ENCODE measurements around the gene SELENOV.

The SELENOV gene

DNA sequence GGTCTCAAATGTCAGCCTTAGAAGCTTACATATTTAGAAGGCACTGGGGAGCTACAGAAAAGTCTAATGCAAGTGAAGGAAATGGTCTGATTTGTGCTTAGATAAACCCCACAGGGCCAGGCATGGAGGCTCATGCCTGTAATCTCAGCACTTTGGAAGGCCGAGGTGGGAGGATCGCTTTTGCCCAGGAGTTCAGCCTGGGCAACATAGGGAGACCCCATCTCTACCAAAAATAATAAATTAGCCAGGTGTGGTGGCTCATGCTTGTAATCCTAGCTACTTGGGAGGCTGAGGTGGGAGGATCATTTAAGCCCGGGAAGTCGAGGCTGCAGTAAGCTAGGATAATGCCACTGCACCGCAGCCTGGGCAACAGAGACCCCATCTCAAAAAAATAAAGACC is 18.9 kb upstream of the SELENOV start:
- no peak overlapping the region for H3K4me3 ChIP-seq (ENCODE audit: low read depth, low read length)
- peaks cover 31% of the 10 kb centered on the region for H3K27me3 ChIP-seq (ENCODE audit: control insufficient read depth, insufficient read depth, low read length)
- H3K4me1 ChIP-seq (ENCODE audit: control insufficient read depth, insufficient read depth, low read length): peaks cover 17% of the 10 kb centered on the region
- H3K36me3 ChIP-seq (ENCODE audit: control insufficient read depth, insufficient read depth, low read length): peaks cover 11% of the 10 kb centered on the region; the same call in 1 of the 2 replicates
- H3K27ac ChIP-seq (ENCODE audit: low read depth, low read length): no peak overlapping the region
- no peak overlapping the region for H3K9ac ChIP-seq (ENCODE audit: low read length)
- H3K9me3 ChIP-seq (ENCODE audit: control insufficient read depth, insufficient read depth, low read depth, low read length): no peaks in the 10 kb centered on the region

DNA sequence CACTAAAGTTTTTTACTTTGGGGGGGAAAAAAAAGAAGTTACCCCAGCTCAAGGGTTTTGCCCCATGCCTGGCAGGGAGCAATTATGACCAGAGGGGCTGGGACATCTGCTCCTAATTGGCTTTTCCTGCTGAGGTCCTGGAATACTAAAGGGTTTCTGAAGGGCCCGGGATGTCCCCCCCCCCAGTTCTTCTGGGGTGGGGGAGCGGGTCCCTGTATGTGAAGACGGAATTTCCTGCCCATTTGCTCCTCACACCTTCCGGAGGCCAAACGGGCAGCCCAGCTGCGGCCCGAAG is 17.3 kb upstream of the SELENOV start:
- peaks cover 17% of the 10 kb centered on the region for H3K4me1 ChIP-seq (ENCODE audit: control insufficient read depth, insufficient read depth, low read length)
- H3K27me3 ChIP-seq (ENCODE audit: control insufficient read depth, insufficient read depth, low read length): peaks cover 44% of the 10 kb centered on the region
- peak overlapping the region; percentile 58 for H3K4me3 ChIP-seq (ENCODE audit: low read depth, low read length)
- H3K9ac ChIP-seq (ENCODE audit: low read length): peak overlapping the region; percentile 25
- H3K9me3 ChIP-seq (ENCODE audit: control insufficient read depth, insufficient read depth, low read depth, low read length): no peaks in the 10 kb centered on the region
- H3K36me3 ChIP-seq (ENCODE audit: control insufficient read depth, insufficient read depth, low read length): no peaks in the 10 kb centered on the region; the same call in 1 of the 2 replicates
- H3K27ac ChIP-seq (ENCODE audit: low read depth, low read length): no peak overlapping the region; the same call in 1 of the 2 replicates

DNA sequence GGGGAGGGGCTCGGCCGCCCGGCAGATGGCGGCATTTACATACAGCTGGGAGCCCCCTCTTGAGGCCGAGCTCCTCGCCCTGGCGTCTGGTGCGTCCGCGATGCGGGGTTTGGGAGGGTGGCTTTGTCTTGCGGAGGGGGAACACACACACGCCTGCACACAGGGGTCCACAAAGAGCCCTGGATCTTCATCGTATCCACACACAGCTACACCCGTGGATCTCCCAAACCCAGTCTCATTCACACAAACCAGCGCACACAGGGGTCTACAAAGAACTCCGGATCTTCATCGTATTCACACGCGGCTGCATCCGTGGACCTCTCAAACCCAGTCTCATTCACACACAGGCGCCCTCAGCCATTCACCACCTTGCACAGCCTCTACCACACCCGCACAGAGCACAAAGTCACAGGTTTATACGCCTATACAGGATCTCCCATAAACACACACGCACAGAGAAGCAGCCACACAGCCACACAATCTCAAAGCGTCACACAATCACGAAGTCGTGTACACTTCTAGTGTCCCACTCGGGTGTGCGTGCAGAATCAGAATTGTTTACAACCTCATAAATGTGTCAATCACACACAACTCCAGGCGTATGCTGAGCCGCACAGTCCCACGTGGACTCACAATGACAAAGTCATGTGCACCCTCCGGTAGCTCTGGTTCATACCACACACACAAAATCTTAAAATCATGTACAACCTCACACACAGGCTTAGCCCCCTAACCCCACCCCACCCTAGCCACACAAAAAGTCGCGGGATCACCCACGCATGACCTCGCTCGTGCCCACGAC is 16.7 kb upstream of the SELENOV start:
- peak overlapping the region; percentile 74 for H3K9ac ChIP-seq (ENCODE audit: low read length)
- no peak overlapping the region for H3K27ac ChIP-seq (ENCODE audit: low read depth, low read length)
- peak overlapping the region; percentile 58 for H3K4me3 ChIP-seq (ENCODE audit: low read depth, low read length)
- peaks cover 47% of the 10 kb centered on the region for H3K27me3 ChIP-seq (ENCODE audit: control insufficient read depth, insufficient read depth, low read length)
- H3K36me3 ChIP-seq (ENCODE audit: control insufficient read depth, insufficient read depth, low read length): no peaks in the 10 kb centered on the region; the same call in 1 of the 2 replicates
- no peaks in the 10 kb centered on the region for H3K9me3 ChIP-seq (ENCODE audit: control insufficient read depth, insufficient read depth, low read depth, low read length)
- peaks cover 12% of the 10 kb centered on the region for H3K4me1 ChIP-seq (ENCODE audit: control insufficient read depth, insufficient read depth, low read length)

DNA sequence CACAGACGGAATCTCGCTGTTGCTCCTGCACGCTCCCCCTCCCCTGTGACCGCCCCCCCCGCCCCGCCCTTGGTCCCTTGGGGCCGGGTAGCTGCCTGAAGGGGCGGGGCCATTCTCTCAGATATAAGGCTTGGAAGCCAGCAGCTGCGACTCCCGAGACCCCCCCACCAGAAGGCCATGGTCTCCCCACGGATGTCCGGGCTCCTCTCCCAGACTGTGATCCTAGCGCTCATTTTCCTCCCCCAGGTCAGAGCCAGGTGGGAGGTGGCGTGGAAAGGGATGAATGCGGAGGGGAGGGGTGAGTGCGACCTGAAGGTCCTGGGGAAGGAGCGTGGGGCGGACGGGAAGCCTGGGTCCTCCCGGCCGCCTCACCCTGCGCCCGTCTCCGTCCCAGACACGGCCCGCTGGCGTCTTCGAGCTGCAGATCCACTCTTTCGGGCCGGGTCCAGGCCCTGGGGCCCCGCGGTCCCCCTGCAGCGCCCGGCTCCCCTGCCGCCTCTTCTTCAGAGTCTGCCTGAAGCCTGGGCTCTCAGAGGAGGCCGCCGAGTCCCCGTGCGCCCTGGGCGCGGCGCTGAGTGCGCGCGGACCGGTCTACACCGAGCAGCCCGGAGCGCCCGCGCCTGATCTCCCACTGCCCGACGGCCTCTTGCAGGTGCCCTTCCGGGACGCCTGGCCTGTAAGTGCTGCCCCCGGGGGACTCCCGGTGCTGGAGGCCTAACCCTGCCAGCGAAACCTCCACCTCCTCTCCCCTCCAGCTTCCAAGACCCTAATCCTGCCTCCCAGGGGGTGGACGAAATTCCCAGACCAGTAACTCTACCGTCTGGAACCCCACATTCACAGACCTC is 15.9 kb upstream of the SELENOV start, which contains the start of gene DLL3:
DLL3 (plus strand) TSS at position 150 of the 845 bp plus-strand sequence; CDS start at position 178, 28 bp downstream.
- Histone ChIP-seq H3K36me3 (ENCODE audit: control insufficient read depth, insufficient read depth, low read length) (peaks cover 5% of the 10 kb centered on the region; the same call in 1 of the 2 replicates), H3K4me1 (ENCODE audit: control insufficient read depth, insufficient read depth, low read length) (peaks cover 10% of the 10 kb centered on the region), H3K9me3 (ENCODE audit: control insufficient read depth, insufficient read depth, low read depth, low read length) (no peaks in the 10 kb centered on the region), H3K9ac (ENCODE audit: low read length) (peak within 1 kb of the TSS; percentile 76), H3K27me3 (ENCODE audit: control insufficient read depth, insufficient read depth, low read length) (peaks cover 55% of the 10 kb centered on the region), H3K4me3 (ENCODE audit: low read depth, low read length) (peak within 1 kb of the TSS; percentile 58), H3K27ac (ENCODE audit: low read depth, low read length) (no peak within 1 kb of the TSS; the same call in 1 of the 2 replicates)

DNA sequence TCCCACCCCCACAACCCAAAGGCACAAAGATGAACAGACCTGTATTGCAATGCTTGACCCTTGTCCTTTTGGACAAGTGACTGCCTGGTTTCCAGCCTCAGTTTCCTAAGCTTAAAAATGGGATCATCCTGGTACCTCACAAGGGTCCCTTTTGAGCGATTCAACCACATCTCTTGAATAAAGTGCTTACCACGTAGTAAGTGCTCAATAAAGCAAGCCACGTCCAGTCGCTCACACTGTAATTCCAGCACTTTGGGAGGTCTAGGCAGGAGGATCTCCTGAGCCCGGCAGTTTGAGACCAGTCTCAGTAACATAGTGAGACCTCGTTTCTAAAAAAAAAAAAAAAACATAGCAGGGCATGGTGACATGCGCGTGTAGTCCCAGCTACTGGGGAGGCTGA is 15.0 kb upstream of the SELENOV start:
- Histone ChIP-seq H3K9me3 (ENCODE audit: control insufficient read depth, insufficient read depth, low read depth, low read length) (no peaks in the 10 kb centered on the region), H3K4me3 (ENCODE audit: low read depth, low read length) (peak overlapping the region; percentile 58; the same call in 1 of the 2 replicates), H3K4me1 (ENCODE audit: control insufficient read depth, insufficient read depth, low read length) (peaks cover 10% of the 10 kb centered on the region), H3K27me3 (ENCODE audit: control insufficient read depth, insufficient read depth, low read length) (peaks cover 65% of the 10 kb centered on the region), H3K9ac (ENCODE audit: low read length) (peak overlapping the region; percentile 76), H3K36me3 (ENCODE audit: control insufficient read depth, insufficient read depth, low read length) (peaks cover 5% of the 10 kb centered on the region; the same call in 1 of the 2 replicates), H3K27ac (ENCODE audit: low read depth, low read length) (no peak overlapping the region)

DNA sequence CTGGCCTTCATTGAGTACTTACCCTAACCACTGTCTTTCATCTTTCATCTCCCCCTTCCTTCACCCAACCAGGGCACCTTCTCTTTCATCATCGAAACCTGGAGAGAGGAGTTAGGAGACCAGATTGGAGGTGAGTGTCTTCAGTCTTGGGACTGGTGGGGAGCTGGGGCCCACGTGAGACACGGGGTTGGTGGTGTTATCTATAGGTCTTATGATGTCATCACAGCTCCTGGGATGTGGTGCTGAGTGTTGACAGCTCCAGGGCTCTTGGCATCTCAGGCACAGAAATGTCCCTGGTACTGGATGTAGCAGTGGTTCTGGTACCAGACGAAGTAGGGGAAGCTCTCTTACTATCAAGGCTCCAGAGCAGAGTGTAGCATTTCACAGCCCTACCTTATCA is 14.4 kb upstream of the SELENOV start:
- Histone ChIP-seq H3K27ac (ENCODE audit: low read depth, low read length) (no peak overlapping the region), H3K4me3 (ENCODE audit: low read depth, low read length) (peak overlapping the region; percentile 17; the same call in 1 of the 2 replicates), H3K9ac (ENCODE audit: low read length) (no peak overlapping the region), H3K36me3 (ENCODE audit: control insufficient read depth, insufficient read depth, low read length) (peaks cover 5% of the 10 kb centered on the region; the same call in 1 of the 2 replicates), H3K27me3 (ENCODE audit: control insufficient read depth, insufficient read depth, low read length) (peaks cover 71% of the 10 kb centered on the region), H3K9me3 (ENCODE audit: control insufficient read depth, insufficient read depth, low read depth, low read length) (no peaks in the 10 kb centered on the region), H3K4me1 (ENCODE audit: control insufficient read depth, insufficient read depth, low read length) (peaks cover 10% of the 10 kb centered on the region)

DNA sequence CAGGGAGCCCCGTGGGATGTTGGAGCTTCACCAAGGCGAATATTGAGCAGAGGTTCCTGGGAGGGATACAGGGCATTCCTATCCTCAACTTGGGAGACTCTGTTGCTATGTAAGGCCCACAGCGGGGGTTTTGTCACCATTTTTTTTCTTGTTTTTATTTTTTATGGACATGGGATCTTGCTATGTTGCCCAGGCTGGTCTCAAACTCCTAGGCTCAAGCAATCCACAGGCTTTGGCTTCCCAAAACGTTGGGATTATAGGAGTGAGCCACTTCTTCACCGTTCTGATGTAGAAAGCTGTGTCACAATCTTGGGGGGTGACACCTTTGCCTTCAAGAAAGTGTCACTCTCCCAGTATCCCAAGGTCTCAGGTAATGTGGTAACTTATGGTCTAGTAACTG is 13.6 kb upstream of the SELENOV start:
- Histone ChIP-seq H3K4me3 (ENCODE audit: low read depth, low read length) (no peak overlapping the region), H3K9me3 (ENCODE audit: control insufficient read depth, insufficient read depth, low read depth, low read length) (no peaks in the 10 kb centered on the region), H3K36me3 (ENCODE audit: control insufficient read depth, insufficient read depth, low read length) (peaks cover 5% of the 10 kb centered on the region; the same call in 1 of the 2 replicates), H3K9ac (ENCODE audit: low read length) (no peak overlapping the region), H3K27ac (ENCODE audit: low read depth, low read length) (no peak overlapping the region), H3K27me3 (ENCODE audit: control insufficient read depth, insufficient read depth, low read length) (peaks cover 79% of the 10 kb centered on the region), H3K4me1 (ENCODE audit: control insufficient read depth, insufficient read depth, low read length) (peaks cover 10% of the 10 kb centered on the region)

DNA sequence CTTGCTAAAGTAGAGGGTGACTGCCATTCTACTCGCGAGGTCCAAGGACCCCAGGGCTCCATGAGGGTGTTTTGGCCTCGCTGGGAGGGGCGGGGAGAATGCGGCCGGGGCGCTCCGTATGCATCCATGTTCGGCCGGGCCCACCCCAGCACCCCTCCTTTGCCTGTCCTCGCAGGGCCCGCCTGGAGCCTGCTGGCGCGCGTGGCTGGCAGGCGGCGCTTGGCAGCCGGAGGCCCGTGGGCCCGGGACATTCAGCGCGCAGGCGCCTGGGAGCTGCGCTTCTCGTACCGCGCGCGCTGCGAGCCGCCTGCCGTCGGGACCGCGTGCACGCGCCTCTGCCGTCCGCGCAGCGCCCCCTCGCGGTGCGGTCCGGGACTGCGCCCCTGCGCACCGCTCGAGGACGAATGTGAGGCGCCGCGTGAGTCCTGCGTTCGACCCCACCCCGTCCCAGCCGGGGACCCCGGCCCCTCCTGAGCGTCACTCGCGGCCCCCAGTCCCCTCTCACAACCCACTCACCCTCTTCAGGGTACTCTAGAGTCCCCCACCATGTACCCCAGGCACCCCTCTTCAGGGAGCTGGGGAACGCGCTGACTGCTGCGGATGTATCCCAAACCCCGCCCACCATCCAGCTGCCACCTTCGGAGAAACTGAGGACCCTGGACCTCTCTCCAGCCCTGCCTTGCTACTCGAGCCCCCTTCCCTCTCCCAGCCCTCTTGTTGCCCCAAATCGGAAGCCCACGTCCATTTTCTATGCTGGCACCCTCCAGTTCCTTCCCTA is 12.1 kb upstream of the SELENOV start:
- Histone ChIP-seq H3K9ac (ENCODE audit: low read length) (no peak overlapping the region), H3K27me3 (ENCODE audit: control insufficient read depth, insufficient read depth, low read length) (peaks cover 93% of the 10 kb centered on the region), H3K4me1 (ENCODE audit: control insufficient read depth, insufficient read depth, low read length) (peaks cover 13% of the 10 kb centered on the region), H3K9me3 (ENCODE audit: control insufficient read depth, insufficient read depth, low read depth, low read length) (no peaks in the 10 kb centered on the region), H3K36me3 (ENCODE audit: control insufficient read depth, insufficient read depth, low read length) (peaks cover 5% of the 10 kb centered on the region; the same call in 1 of the 2 replicates), H3K4me3 (ENCODE audit: low read depth, low read length) (no peak overlapping the region), H3K27ac (ENCODE audit: low read depth, low read length) (no peak overlapping the region)

DNA sequence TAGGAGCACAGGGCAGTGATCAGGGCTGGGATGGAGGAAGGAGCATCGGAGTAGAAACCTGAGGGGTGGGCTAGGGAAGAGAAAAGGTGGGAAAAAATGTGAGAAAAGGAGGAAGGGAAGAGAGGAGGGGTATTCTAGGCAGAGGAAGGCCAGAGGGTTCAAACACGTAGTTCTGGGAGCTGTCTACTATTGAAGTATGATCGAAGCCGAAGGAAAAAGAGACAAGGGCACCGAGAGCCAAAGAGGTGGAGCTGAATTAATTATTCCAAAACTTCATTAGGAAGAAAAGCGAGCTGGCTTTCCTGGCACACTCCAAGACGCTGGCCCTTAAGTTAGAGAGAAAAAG is 8.4 kb upstream of the SELENOV start:
- Histone ChIP-seq H3K36me3 (ENCODE audit: control insufficient read depth, insufficient read depth, low read length) (peaks cover 5% of the 10 kb centered on the region; the same call in 1 of the 2 replicates), H3K4me1 (ENCODE audit: control insufficient read depth, insufficient read depth, low read length) (peaks cover 5% of the 10 kb centered on the region; the same call in 1 of the 2 replicates), H3K4me3 (ENCODE audit: low read depth, low read length) (peak overlapping the region; percentile 89), H3K9me3 (ENCODE audit: control insufficient read depth, insufficient read depth, low read depth, low read length) (no peaks in the 10 kb centered on the region), H3K27me3 (ENCODE audit: control insufficient read depth, insufficient read depth, low read length) (peaks cover 76% of the 10 kb centered on the region), H3K27ac (ENCODE audit: low read depth, low read length) (no peak overlapping the region), H3K9ac (ENCODE audit: low read length) (no peak overlapping the region)

DNA sequence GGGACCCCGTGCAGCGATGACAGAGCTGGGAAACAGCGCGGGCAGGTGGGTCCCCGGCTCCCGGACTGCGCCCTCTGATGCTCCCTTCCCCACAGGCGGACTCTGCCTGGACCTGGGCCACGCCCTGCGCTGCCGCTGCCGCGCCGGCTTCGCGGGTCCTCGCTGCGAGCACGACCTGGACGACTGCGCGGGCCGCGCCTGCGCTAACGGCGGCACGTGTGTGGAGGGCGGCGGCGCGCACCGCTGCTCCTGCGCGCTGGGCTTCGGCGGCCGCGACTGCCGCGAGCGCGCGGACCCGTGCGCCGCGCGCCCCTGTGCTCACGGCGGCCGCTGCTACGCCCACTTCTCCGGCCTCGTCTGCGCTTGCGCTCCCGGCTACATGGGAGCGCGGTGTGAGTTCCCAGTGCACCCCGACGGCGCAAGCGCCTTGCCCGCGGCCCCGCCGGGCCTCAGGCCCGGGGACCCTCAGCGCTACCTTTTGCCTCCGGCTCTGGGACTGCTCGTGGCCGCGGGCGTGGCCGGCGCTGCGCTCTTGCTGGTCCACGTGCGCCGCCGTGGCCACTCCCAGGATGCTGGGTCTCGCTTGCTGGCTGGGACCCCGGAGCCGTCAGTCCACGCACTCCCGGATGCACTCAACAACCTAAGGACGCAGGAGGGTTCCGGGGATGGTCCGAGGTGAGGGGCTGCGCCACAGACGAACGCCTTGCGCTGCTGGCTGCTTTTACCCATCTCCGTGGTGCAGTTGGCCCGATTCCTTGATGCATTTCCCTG is 7.8 kb upstream of the SELENOV start:
- Histone ChIP-seq H3K9ac (ENCODE audit: low read length) (peak overlapping the region; percentile 63), H3K27ac (ENCODE audit: low read depth, low read length) (no peak overlapping the region; the same call in 1 of the 2 replicates), H3K4me3 (ENCODE audit: low read depth, low read length) (peak overlapping the region; percentile 89), H3K27me3 (ENCODE audit: control insufficient read depth, insufficient read depth, low read length) (peaks cover 74% of the 10 kb centered on the region), H3K9me3 (ENCODE audit: control insufficient read depth, insufficient read depth, low read depth, low read length) (no peaks in the 10 kb centered on the region), H3K36me3 (ENCODE audit: control insufficient read depth, insufficient read depth, low read length) (peaks cover 5% of the 10 kb centered on the region; the same call in 1 of the 2 replicates), H3K4me1 (ENCODE audit: control insufficient read depth, insufficient read depth, low read length) (peaks cover 5% of the 10 kb centered on the region; the same call in 1 of the 2 replicates)
